GM19240 (cell line): ENCODE measurements around the gene UCHL3.
"Not testable (repeated sequence)": the region's sequence is repeated elsewhere in the genome, so short reads cannot be mapped to it uniquely, and the experiment has no call there.

Experiments used
- DNase-seq: peaks from one replicate; pipeline ENCODE4 v3.0.0; 2011; ENCODE audit warnings: low spot score; ENCODE audit not compliant: insufficient read length

The UCHL3 gene

GRCh38 chr13:75549262-75550158 lies at the start of gene UCHL3:
Gene UCHL3, plus strand, starts transcription at chr13:75549791. Its CDS starts 30 bp downstream, at chr13:75549821.
- peak; percentile 95 for DNase-seq

- no peak for DNase-seq
These were observed 44.3 kb upstream of the UCHL3 start for GRCh38 chr13:75505327-75505726.

- DNase-seq = no peak
These were observed 43.6 kb upstream of the UCHL3 start for GRCh38 chr13:75506018-75506417.

- no peak for DNase-seq
These were observed 42.3 kb upstream of the UCHL3 start for GRCh38 chr13:75507027-75508001.

GRCh38 chr13:75508002-75508548 lies 41.5 kb upstream of the UCHL3 start:
- no peak for DNase-seq

GRCh38 chr13:75511051-75511625 lies 38.5 kb upstream of the UCHL3 start:
- DNase-seq = no peak

- peak; percentile 41 for DNase-seq
These were observed 37.3 kb upstream of the UCHL3 start for GRCh38 chr13:75512253-75512652.

GRCh38 chr13:75513271-75513670 lies 36.3 kb upstream of the UCHL3 start:
- no peak for DNase-seq

- no peak for DNase-seq
These were observed 35.3 kb upstream of the UCHL3 start for GRCh38 chr13:75514080-75514995.

GRCh38 chr13:75518439-75519088 lies 31.0 kb upstream of the UCHL3 start:
- no peak for DNase-seq

GRCh38 chr13:75521956-75522355 lies 27.6 kb upstream of the UCHL3 start:
- DNase-seq = no peak

- DNase-seq = no peak
These were observed 19.0 kb upstream of the UCHL3 start for GRCh38 chr13:75530549-75530961.

- DNase-seq = no peak
These were observed 15.7 kb upstream of the UCHL3 start for GRCh38 chr13:75533861-75534260.

GRCh38 chr13:75537401-75538365 lies 11.9 kb upstream of the UCHL3 start, which contains the start of gene COMMD6:
Gene COMMD6, minus strand, starts transcription at chr13:75537841. Its CDS starts 36 bp downstream, at chr13:75537805.
- peak; percentile 86 for DNase-seq

- DNase-seq = no peak
These were observed 8.3 kb upstream of the UCHL3 start for GRCh38 chr13:75541287-75541686.

GRCh38 chr13:75541961-75542360 lies 7.6 kb upstream of the UCHL3 start:
- DNase-seq = no peak

GRCh38 chr13:75544681-75545330 lies 4.8 kb upstream of the UCHL3 start:
- DNase-seq = no peak

GRCh38 chr13:75545386-75545785 lies 4.2 kb upstream of the UCHL3 start:
- not testable (repeated sequence) for DNase-seq
